ENCODE measurements around the gene PTPRN.

PTPRN gene

GRCh38 chr2:219277703-219278654 is 31.2 kb downstream of the PTPRN start:
- Histone ChIP-seq H3K4me3 (ENCODE audit: low read depth, low read length) (peak overlapping the region; percentile 58), H3K27ac (ENCODE audit: low read depth, low read length) (peak overlapping the region; percentile 89), H3K36me3 (ENCODE audit: control insufficient read depth, insufficient read depth, low read length) (peaks cover 17% of the 10 kb centered on the region), H3K27me3 (ENCODE audit: control insufficient read depth, insufficient read depth, low read length) (no peaks in the 10 kb centered on the region), H3K9ac (ENCODE audit: low read depth, low read length) (no peak overlapping the region), H3K9me3 (ENCODE audit: control insufficient read depth, insufficient read depth, low read length) (no peaks in the 10 kb centered on the region), H3K4me1 (ENCODE audit: control insufficient read depth, insufficient read depth, low read length) (peaks cover 29% of the 10 kb centered on the region)

- H3K9me3 ChIP-seq (ENCODE audit: control insufficient read depth, insufficient read depth, low read length): no peaks in the 10 kb centered on the region
- no peak overlapping the region for H3K9ac ChIP-seq (ENCODE audit: low read depth, low read length)
- H3K27ac ChIP-seq (ENCODE audit: low read depth, low read length): peak overlapping the region; percentile 81
- H3K4me3 ChIP-seq (ENCODE audit: low read depth, low read length): no peak overlapping the region
- H3K36me3 ChIP-seq (ENCODE audit: control insufficient read depth, insufficient read depth, low read length): no peaks in the 10 kb centered on the region
- H3K4me1 ChIP-seq (ENCODE audit: control insufficient read depth, insufficient read depth, low read length): peaks cover 24% of the 10 kb centered on the region
- H3K27me3 ChIP-seq (ENCODE audit: control insufficient read depth, insufficient read depth, low read length): peaks cover 4% of the 10 kb centered on the region; the same call in 1 of the 2 replicates
Measured at GRCh38 chr2:219274361-219274921, 34.8 kb downstream of the PTPRN start.

GRCh38 chr2:219273937-219274336 is 35.3 kb downstream of the PTPRN start:
- Histone ChIP-seq H3K9ac (ENCODE audit: low read depth, low read length) (no peak overlapping the region), H3K36me3 (ENCODE audit: control insufficient read depth, insufficient read depth, low read length) (no peaks in the 10 kb centered on the region), H3K27ac (ENCODE audit: low read depth, low read length) (peak overlapping the region; percentile 81)

GRCh38 chr2:219272995-219273394 is 36.2 kb downstream of the PTPRN start:
- Histone ChIP-seq H3K27ac (ENCODE audit: low read depth, low read length) (no peak overlapping the region), H3K36me3 (ENCODE audit: control insufficient read depth, insufficient read depth, low read length) (no peaks in the 10 kb centered on the region)

More at GRCh38 chr2:219273937-219274336, 35.3 kb downstream of the PTPRN start:
- peaks cover 4% of the 10 kb centered on the region; the same call in 1 of the 2 replicates for H3K27me3 ChIP-seq (ENCODE audit: control insufficient read depth, insufficient read depth, low read length)
- no peaks in the 10 kb centered on the region for H3K9me3 ChIP-seq (ENCODE audit: control insufficient read depth, insufficient read depth, low read length)
- H3K4me1 ChIP-seq (ENCODE audit: control insufficient read depth, insufficient read depth, low read length): peaks cover 24% of the 10 kb centered on the region
- no peak overlapping the region for H3K4me3 ChIP-seq (ENCODE audit: low read depth, low read length)

GRCh38 chr2:219272356-219272755 is 36.8 kb downstream of the PTPRN start:
- H3K27ac ChIP-seq (ENCODE audit: low read depth, low read length): no peak overlapping the region
- H3K27me3 ChIP-seq (ENCODE audit: control insufficient read depth, insufficient read depth, low read length): peaks cover 4% of the 10 kb centered on the region; the same call in 1 of the 2 replicates
- H3K4me1 ChIP-seq (ENCODE audit: control insufficient read depth, insufficient read depth, low read length): peaks cover 10% of the 10 kb centered on the region
- H3K9me3 ChIP-seq (ENCODE audit: control insufficient read depth, insufficient read depth, low read length): no peaks in the 10 kb centered on the region
- H3K9ac ChIP-seq (ENCODE audit: low read depth, low read length): no peak overlapping the region
- H3K36me3 ChIP-seq (ENCODE audit: control insufficient read depth, insufficient read depth, low read length): no peaks in the 10 kb centered on the region
- no peak overlapping the region for H3K4me3 ChIP-seq (ENCODE audit: low read depth, low read length)

More at GRCh38 chr2:219272995-219273394, 36.2 kb downstream of the PTPRN start:
- H3K9ac ChIP-seq (ENCODE audit: low read depth, low read length): no peak overlapping the region
- no peak overlapping the region for H3K4me3 ChIP-seq (ENCODE audit: low read depth, low read length)
- peaks cover 4% of the 10 kb centered on the region; the same call in 1 of the 2 replicates for H3K27me3 ChIP-seq (ENCODE audit: control insufficient read depth, insufficient read depth, low read length)
- no peaks in the 10 kb centered on the region for H3K9me3 ChIP-seq (ENCODE audit: control insufficient read depth, insufficient read depth, low read length)
- peaks cover 16% of the 10 kb centered on the region for H3K4me1 ChIP-seq (ENCODE audit: control insufficient read depth, insufficient read depth, low read length)

- Histone ChIP-seq H3K4me1 (ENCODE audit: control insufficient read depth, insufficient read depth, low read length) (peaks cover 6% of the 10 kb centered on the region), H3K27ac (ENCODE audit: low read depth, low read length) (no peak overlapping the region), H3K9ac (ENCODE audit: low read depth, low read length) (no peak overlapping the region), H3K27me3 (ENCODE audit: control insufficient read depth, insufficient read depth, low read length) (peaks cover 8% of the 10 kb centered on the region; the same call in 1 of the 2 replicates), H3K4me3 (ENCODE audit: low read depth, low read length) (no peak overlapping the region), H3K36me3 (ENCODE audit: control insufficient read depth, insufficient read depth, low read length) (no peaks in the 10 kb centered on the region), H3K9me3 (ENCODE audit: control insufficient read depth, insufficient read depth, low read length) (no peaks in the 10 kb centered on the region)
Measured at GRCh38 chr2:219271021-219271420, 38.2 kb downstream of the PTPRN start.

- H3K27me3 ChIP-seq (ENCODE audit: control insufficient read depth, insufficient read depth, low read length): peaks cover 8% of the 10 kb centered on the region; the same call in 1 of the 2 replicates
- H3K27ac ChIP-seq (ENCODE audit: low read depth, low read length): no peak overlapping the region
- no peak overlapping the region for H3K4me3 ChIP-seq (ENCODE audit: low read depth, low read length)
Measured at GRCh38 chr2:219270055-219270372, 39.2 kb downstream of the PTPRN start.

GRCh38 chr2:219269362-219270054 is 39.7 kb downstream of the PTPRN start:
- Histone ChIP-seq H3K9me3 (ENCODE audit: control insufficient read depth, insufficient read depth, low read length) (no peaks in the 10 kb centered on the region), H3K4me3 (ENCODE audit: low read depth, low read length) (no peak overlapping the region), H3K27me3 (ENCODE audit: control insufficient read depth, insufficient read depth, low read length) (peaks cover 8% of the 10 kb centered on the region; the same call in 1 of the 2 replicates)

More at GRCh38 chr2:219270055-219270372, 39.2 kb downstream of the PTPRN start:
- no peaks in the 10 kb centered on the region for H3K36me3 ChIP-seq (ENCODE audit: control insufficient read depth, insufficient read depth, low read length)
- H3K4me1 ChIP-seq (ENCODE audit: control insufficient read depth, insufficient read depth, low read length): peaks cover 6% of the 10 kb centered on the region
- H3K9ac ChIP-seq (ENCODE audit: low read depth, low read length): no peak overlapping the region
- no peaks in the 10 kb centered on the region for H3K9me3 ChIP-seq (ENCODE audit: control insufficient read depth, insufficient read depth, low read length)

GRCh38 chr2:219268294-219268693 is 40.9 kb downstream of the PTPRN start:
- Histone ChIP-seq H3K36me3 (ENCODE audit: control insufficient read depth, insufficient read depth, low read length) (no peaks in the 10 kb centered on the region), H3K4me1 (ENCODE audit: control insufficient read depth, insufficient read depth, low read length) (no peaks in the 10 kb centered on the region), H3K4me3 (ENCODE audit: low read depth, low read length) (no peak overlapping the region), H3K9ac (ENCODE audit: low read depth, low read length) (no peak overlapping the region), H3K9me3 (ENCODE audit: control insufficient read depth, insufficient read depth, low read length) (no peaks in the 10 kb centered on the region), H3K27me3 (ENCODE audit: control insufficient read depth, insufficient read depth, low read length) (peaks cover 8% of the 10 kb centered on the region; the same call in 1 of the 2 replicates), H3K27ac (ENCODE audit: low read depth, low read length) (no peak overlapping the region)

More at GRCh38 chr2:219269362-219270054, 39.7 kb downstream of the PTPRN start:
- H3K36me3 ChIP-seq (ENCODE audit: control insufficient read depth, insufficient read depth, low read length): no peaks in the 10 kb centered on the region
- no peak overlapping the region for H3K9ac ChIP-seq (ENCODE audit: low read depth, low read length)
- H3K27ac ChIP-seq (ENCODE audit: low read depth, low read length): no peak overlapping the region
- peaks cover 5% of the 10 kb centered on the region for H3K4me1 ChIP-seq (ENCODE audit: control insufficient read depth, insufficient read depth, low read length)

- 0 out of 2 replicates have a peak, but pooled peaks cover 4% of the 10 kb centered on the region for H3K27me3 ChIP-seq (ENCODE audit: control insufficient read depth, insufficient read depth, low read length)
- no peaks in the 10 kb centered on the region for H3K4me1 ChIP-seq (ENCODE audit: control insufficient read depth, insufficient read depth, low read length)
- no peak overlapping the region for H3K9ac ChIP-seq (ENCODE audit: low read depth, low read length)
- no peaks in the 10 kb centered on the region for H3K36me3 ChIP-seq (ENCODE audit: control insufficient read depth, insufficient read depth, low read length)
- no peaks in the 10 kb centered on the region for H3K9me3 ChIP-seq (ENCODE audit: control insufficient read depth, insufficient read depth, low read length)
- H3K27ac ChIP-seq (ENCODE audit: low read depth, low read length): no peak overlapping the region
- no peak overlapping the region for H3K4me3 ChIP-seq (ENCODE audit: low read depth, low read length)
Measured at GRCh38 chr2:219266886-219267285, 42.3 kb downstream of the PTPRN start.
